Vagina (tissue), 2 donors: ENCODE data around the gene CECR2.

ENCODE experiments used
- CTCF ChIP-seq, 3 experiments: fragments of 450-650 bp in 2 of 3; fragments of 200-600 bp in 1 of 3; sonication (generic) in 1 of 3; IDR thresholded peaks; one replicate each; pipeline ENCODE4 v1.5.1; 2017 to 2019; ENCODE audit warnings: antibody characterized with exemption in 3 of 3, mild to moderate bottlenecking in 2 of 3, moderate library complexity in 2 of 3
- POLR2A ChIP-seq, 2 donors: fragments of 450-650 bp; IDR thresholded peaks; one replicate each; pipeline ENCODE4 v1.6.1; 2017; ENCODE audit warnings: antibody characterized with exemption in 2 of 2, mild to moderate bottlenecking in 2 of 2, moderate library complexity in 2 of 2

- TF ChIP-seq POLR2A (IDR thresholded peaks at IDR 0.05): no peak
- no peak for TF ChIP-seq CTCF (IDR thresholded peaks at IDR 0.05)
These were observed 107.6 kb downstream of the CECR2 start for GRCh38 chr22:17476838-17477237.
